GM06990 (cell line): ENCODE measurements around the gene TNIK.
"Not testable (repeated sequence)": the region's sequence is repeated elsewhere in the genome, so short reads cannot be mapped to it uniquely, and the experiment has no call there.

ENCODE experiments used
- DNase-seq: peaks from one replicate; pipeline ENCODE4 v3.0.0-alpha.2; 2011; ENCODE audit not compliant: insufficient read length; ENCODE audit errors: extremely low read depth
- H3K27me3 ChIP-seq: replicated peaks from 2 replicates; pipeline ENCODE4 v1.6.0; 2011; ENCODE audit warnings: low read length; ENCODE audit not compliant: control insufficient read depth, insufficient read depth
- H3K36me3 ChIP-seq: 2 replicates; pipeline ENCODE4 v1.5.1; 2011; ENCODE audit warnings: low read length; ENCODE audit not compliant: control insufficient read depth, insufficient read depth
- H3K4me3 ChIP-seq: replicated peaks from 2 replicates; pipeline ENCODE4 v1.5.1; 2011; ENCODE audit warnings: low read depth, mild to moderate bottlenecking, control low read depth, low read length
- CTCF ChIP-seq: IDR thresholded peaks from 2 replicates; pipeline ENCODE4 v1.5.1; 2011; ENCODE audit warnings: low read length, control low read depth, mild to moderate bottlenecking, inconsistent platforms; ENCODE audit not compliant: insufficient read depth, poor library complexity, severe bottlenecking

The TNIK gene

GRCh38 chr3:171428321-171428787 lies 31.9 kb downstream of the TNIK start:
- no peak for TF ChIP-seq CTCF
- no peaks in the 10 kb centered on the region for H3K27me3 ChIP-seq
- H3K4me3 ChIP-seq: no peak overlapping the region
- DNase-seq: no peak
- H3K36me3 ChIP-seq: no peaks in the 10 kb centered on the region

GRCh38 chr3:171427771-171428320 lies 32.4 kb downstream of the TNIK start:
- TF ChIP-seq CTCF: no peak
- DNase-seq: no peak
- Histone ChIP-seq H3K4me3 (no peak overlapping the region), H3K36me3 (no peaks in the 10 kb centered on the region), H3K27me3 (no peaks in the 10 kb centered on the region)

- DNase-seq, H3K36me3 ChIP-seq, H3K4me3 ChIP-seq, H3K27me3 ChIP-seq: not testable (repeated sequence)
Measured at GRCh38 chr3:171424063-171424462, 36.1 kb downstream of the TNIK start.

- H3K36me3 ChIP-seq, DNase-seq, H3K4me3 ChIP-seq, H3K27me3 ChIP-seq: not testable (repeated sequence)
Measured at GRCh38 chr3:171422855-171423254, 37.4 kb downstream of the TNIK start.

GRCh38 chr3:171420667-171421066 lies 39.5 kb downstream of the TNIK start:
- no peak for TF ChIP-seq CTCF
- no peak overlapping the region for H3K4me3 ChIP-seq
- H3K36me3 ChIP-seq: no peaks in the 10 kb centered on the region
- no peak for DNase-seq
- H3K27me3 ChIP-seq: no peaks in the 10 kb centered on the region

GRCh38 chr3:171419457-171419856 lies 40.7 kb downstream of the TNIK start:
- Histone ChIP-seq H3K27me3 (no peaks in the 10 kb centered on the region), H3K4me3 (no peak overlapping the region), H3K36me3 (no peaks in the 10 kb centered on the region)
- TF ChIP-seq CTCF: no peak
- no peak for DNase-seq

- Histone ChIP-seq H3K4me3 (no peak overlapping the region), H3K27me3 (no peaks in the 10 kb centered on the region), H3K36me3 (no peaks in the 10 kb centered on the region)
- no peak for TF ChIP-seq CTCF
- no peak for DNase-seq
Measured at GRCh38 chr3:171417813-171418212, 42.4 kb downstream of the TNIK start.
